Suprapubic skin (tissue), 4 donors: ENCODE results near the gene DTNB. TPM values are rescaled to one million over a fixed set of nuclear protein-coding genes. Genes with fewer than 3 reads are reported as not detected.

Source experiments
- DNase-seq, 2 donors: peaks; one replicate each; pipeline ENCODE4 v3.0.0-alpha.2; 2019; ENCODE audit warnings: low spot score in 2 of 2
- H3K27ac ChIP-seq: fragments of 200-600 bp; sonication (generic); one replicate; pipeline ENCODE4 v1.5.1; 2019
- H3K27me3 ChIP-seq: fragments of 200-600 bp; sonication (generic); one replicate; pipeline ENCODE4 v1.5.1; 2019
- H3K36me3 ChIP-seq: fragments of 200-600 bp; sonication (generic); one replicate; pipeline ENCODE4 v1.5.1; 2019
- H3K4me1 ChIP-seq: fragments of 200-600 bp; sonication (generic); one replicate; pipeline ENCODE4 v1.5.1; 2019
- H3K4me3 ChIP-seq: fragments of 200-600 bp; sonication (generic); one replicate; pipeline ENCODE4 v1.5.1; 2019; ENCODE audit warnings: mild to moderate bottlenecking
- H3K9me3 ChIP-seq: fragments of 200-600 bp; sonication (generic); one replicate; pipeline ENCODE4 v1.5.1; 2019
- CTCF ChIP-seq, 2 donors: fragments of 200-600 bp in 1 of 2; fragments of 450-650 bp in 1 of 2; sonication (generic) in 1 of 2; IDR thresholded peaks; one replicate each; pipeline ENCODE4 v1.5.1; 2016 to 2019; ENCODE audit warnings: antibody characterized with exemption in 2 of 2, mild to moderate bottlenecking in 1 of 2, moderate library complexity in 1 of 2
- EP300 ChIP-seq: sonication (generic); formaldehyde crosslinking; IDR thresholded peaks from one replicate; pipeline ENCODE4 v1.6.1; 2017; ENCODE audit warnings: antibody characterized with exemption
- POLR2A ChIP-seq, 2 donors: fragments of 450-650 bp; IDR thresholded peaks; one replicate each; pipeline ENCODE4 v1.6.1; 2017; ENCODE audit warnings: antibody characterized with exemption in 2 of 2, mild to moderate bottlenecking in 2 of 2, moderate library complexity in 2 of 2
- POLR2AphosphoS5 ChIP-seq, 3 donors: sonication (generic); formaldehyde crosslinking; IDR thresholded peaks; one replicate each; pipeline ENCODE4 v1.6.1; 2017; ENCODE audit warnings: antibody characterized with exemption in 3 of 3
- WGBS: methylation state at CpG from one replicate; pipeline ENCODE4 v1.1.5; 2018; 5-methylcytosine and 5-hydroxymethylcytosine counted together
- total RNA-seq, 4 donors: library from RNA; depleted of rRNA; stranded (reverse); fragments of >200 nt; gene quantifications; one replicate each; pipeline ENCODE4 v1.1.0, GENCODE V29; 2016

The DTNB gene
- total RNA-seq, 4 donors from 2014 or later, result 11.8 to 40.1 (median 24.1) TPM

DNA sequence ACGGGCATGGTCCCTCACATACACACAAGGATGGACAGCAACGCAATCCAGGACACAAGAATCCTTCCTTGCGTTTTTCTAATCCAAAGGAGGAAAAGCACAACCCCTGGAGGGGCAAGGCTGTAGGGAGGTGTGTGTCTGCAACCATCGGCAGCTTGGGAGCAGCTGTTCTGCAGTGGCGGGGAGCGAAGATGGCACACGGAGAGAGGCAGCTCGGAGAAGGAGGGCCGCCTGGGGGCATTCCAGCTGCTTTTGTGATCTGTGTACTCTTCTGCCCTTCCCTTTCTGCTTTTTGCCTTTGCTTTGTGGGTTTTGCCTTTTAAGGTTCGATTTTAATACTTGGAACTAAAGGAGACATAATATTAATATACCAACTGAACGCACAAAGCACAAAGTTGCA, 194.6 kb downstream of the DTNB start:
- no peak overlapping the region for H3K27ac ChIP-seq
- H3K27me3 ChIP-seq, result no peaks in the 10 kb centered on the region
- H3K4me1 ChIP-seq, result no peaks in the 10 kb centered on the region
- H3K4me3 ChIP-seq, result no peak overlapping the region
- TF ChIP-seq EP300, result no peak
- no peak for TF ChIP-seq POLR2A (IDR thresholded peaks at IDR 0.05)
- TF ChIP-seq POLR2AphosphoS5 (IDR thresholded peaks at IDR 0.05), result no peak
- no peak for TF ChIP-seq CTCF (IDR thresholded peaks at IDR 0.05)
- DNase-seq, result no peak
- WGBS, result 77% methylated on average over 11 of the region's 11 CpGs
- no peaks in the 10 kb centered on the region for H3K36me3 ChIP-seq
- peaks cover 6% of the 10 kb centered on the region for H3K9me3 ChIP-seq

DNA sequence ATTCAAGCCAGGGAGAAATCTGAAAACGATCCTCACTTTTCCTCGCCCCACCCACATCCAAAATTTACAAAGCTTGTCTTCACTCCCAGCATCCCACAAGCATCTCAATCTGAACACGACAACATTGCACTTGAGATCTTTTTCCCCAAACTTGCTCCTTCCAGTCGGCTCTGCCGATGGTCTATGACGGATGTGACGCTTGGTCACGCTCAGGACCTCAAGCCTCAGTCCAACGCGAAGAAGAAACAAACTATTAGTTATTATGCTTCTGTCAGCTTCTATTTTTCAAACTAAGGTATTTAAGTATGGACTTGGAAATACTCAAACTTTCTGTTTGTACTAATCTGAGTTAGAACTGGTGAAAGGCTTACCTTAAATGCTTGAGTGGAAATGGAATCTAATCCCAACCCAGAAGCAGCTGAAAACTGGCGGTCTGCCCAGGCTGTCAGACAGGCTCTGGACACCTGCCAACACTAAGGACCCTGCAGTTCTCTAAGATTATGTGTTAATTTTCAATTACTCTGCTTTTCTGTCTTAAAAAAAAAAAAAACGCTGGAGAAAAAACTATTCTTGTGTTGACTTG, 199.5 kb downstream of the DTNB start:
- DNase-seq, result no peak
- Histone ChIP-seq H3K4me1 (no peaks in the 10 kb centered on the region), H3K36me3 (no peaks in the 10 kb centered on the region), H3K27me3 (no peaks in the 10 kb centered on the region), H3K27ac (no peak overlapping the region), H3K9me3 (peaks cover 6% of the 10 kb centered on the region), H3K4me3 (no peak overlapping the region)
- TF ChIP-seq POLR2A (IDR thresholded peaks at IDR 0.05), result no peak
- TF ChIP-seq EP300, result no peak
- TF ChIP-seq POLR2AphosphoS5 (IDR thresholded peaks at IDR 0.05), result no peak
- TF ChIP-seq CTCF (IDR thresholded peaks at IDR 0.05), result no peak
- WGBS, result 75% methylated on average over 12 of the region's 12 CpGs

DNA sequence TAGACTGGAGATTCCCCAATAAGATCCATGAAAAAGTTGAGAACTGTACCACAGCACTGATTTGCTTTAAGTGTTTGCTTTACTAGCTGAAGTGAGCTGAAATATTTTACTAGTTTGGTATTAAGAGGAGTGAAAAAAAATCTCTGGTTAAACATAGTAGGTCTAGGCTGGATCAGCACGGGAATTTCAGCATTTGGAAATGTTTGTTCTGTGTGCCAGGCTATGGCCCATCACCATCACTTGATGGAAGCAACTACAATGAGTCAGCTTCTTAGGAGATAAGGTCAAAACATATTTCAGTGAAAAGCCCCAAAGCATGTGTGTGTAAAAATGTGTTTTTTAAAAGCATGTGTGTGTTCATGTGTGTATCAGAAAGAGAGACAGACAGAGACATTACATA, 200.2 kb downstream of the DTNB start:
- H3K4me3 ChIP-seq, result no peak overlapping the region
- 45% methylated on average over 1 of the region's 1 CpG for WGBS

GRCh38 chr2:25470806-25471205, 202.6 kb downstream of the DTNB start:
- WGBS, result 93% methylated on average over 3 of the region's 3 CpGs
- TF ChIP-seq POLR2A (IDR thresholded peaks at IDR 0.05) (no peak), CTCF (IDR thresholded peaks at IDR 0.05) (no peak), EP300 (no peak), POLR2AphosphoS5 (IDR thresholded peaks at IDR 0.05) (no peak)
- Histone ChIP-seq H3K36me3 (no peaks in the 10 kb centered on the region), H3K4me1 (no peaks in the 10 kb centered on the region), H3K27me3 (no peaks in the 10 kb centered on the region), H3K9me3 (peaks cover 6% of the 10 kb centered on the region), H3K4me3 (no peak overlapping the region), H3K27ac (no peak overlapping the region)
- no peak for DNase-seq

More for the DNA sequence above, 200.2 kb downstream of the DTNB start:
- TF ChIP-seq CTCF (IDR thresholded peaks at IDR 0.05), result no peak
- TF ChIP-seq POLR2AphosphoS5 (IDR thresholded peaks at IDR 0.05), result no peak
- TF ChIP-seq EP300, result no peak
- H3K4me1 ChIP-seq, result no peaks in the 10 kb centered on the region
- no peaks in the 10 kb centered on the region for H3K36me3 ChIP-seq
- H3K27ac ChIP-seq, result no peak overlapping the region
- no peaks in the 10 kb centered on the region for H3K27me3 ChIP-seq
- no peak for DNase-seq
- H3K9me3 ChIP-seq, result peaks cover 6% of the 10 kb centered on the region

DNA sequence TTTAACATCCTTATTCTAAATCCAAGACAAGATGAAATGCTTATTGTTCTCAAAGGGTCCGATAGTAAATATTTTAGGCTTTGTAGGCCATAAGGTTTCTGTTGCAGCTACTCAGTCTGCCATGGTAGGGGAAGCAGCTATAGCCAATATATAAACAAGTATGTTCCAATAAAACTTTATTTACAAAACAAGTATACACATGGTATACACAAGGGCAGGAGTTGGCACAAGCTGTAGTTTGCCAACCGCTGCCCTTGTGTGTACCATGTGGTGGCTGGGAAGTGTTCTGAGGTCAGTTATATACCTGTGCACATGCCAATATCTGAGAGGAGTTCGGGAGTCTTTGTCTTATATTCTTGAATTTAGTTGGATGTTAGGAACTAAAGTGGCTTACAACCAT, 205.6 kb downstream of the DTNB start:
- Histone ChIP-seq H3K4me1 (no peaks in the 10 kb centered on the region), H3K9me3 (no peaks in the 10 kb centered on the region), H3K27me3 (no peaks in the 10 kb centered on the region), H3K4me3 (no peak overlapping the region), H3K36me3 (no peaks in the 10 kb centered on the region), H3K27ac (no peak overlapping the region)
- DNase-seq, result no peak
- 89% methylated on average over 3 of the region's 3 CpGs for WGBS
- TF ChIP-seq CTCF (IDR thresholded peaks at IDR 0.05) (no peak), EP300 (no peak)
